Globus pallidus (tissue), 1 donor: Measurements from ENCODE around the gene ITGB4.

Experiments
- DNase-seq: peaks from one replicate; pipeline ENCODE4 v3.0.0-alpha.2; 2015; ENCODE audit warnings: low spot score

ITGB4 gene

DNA sequence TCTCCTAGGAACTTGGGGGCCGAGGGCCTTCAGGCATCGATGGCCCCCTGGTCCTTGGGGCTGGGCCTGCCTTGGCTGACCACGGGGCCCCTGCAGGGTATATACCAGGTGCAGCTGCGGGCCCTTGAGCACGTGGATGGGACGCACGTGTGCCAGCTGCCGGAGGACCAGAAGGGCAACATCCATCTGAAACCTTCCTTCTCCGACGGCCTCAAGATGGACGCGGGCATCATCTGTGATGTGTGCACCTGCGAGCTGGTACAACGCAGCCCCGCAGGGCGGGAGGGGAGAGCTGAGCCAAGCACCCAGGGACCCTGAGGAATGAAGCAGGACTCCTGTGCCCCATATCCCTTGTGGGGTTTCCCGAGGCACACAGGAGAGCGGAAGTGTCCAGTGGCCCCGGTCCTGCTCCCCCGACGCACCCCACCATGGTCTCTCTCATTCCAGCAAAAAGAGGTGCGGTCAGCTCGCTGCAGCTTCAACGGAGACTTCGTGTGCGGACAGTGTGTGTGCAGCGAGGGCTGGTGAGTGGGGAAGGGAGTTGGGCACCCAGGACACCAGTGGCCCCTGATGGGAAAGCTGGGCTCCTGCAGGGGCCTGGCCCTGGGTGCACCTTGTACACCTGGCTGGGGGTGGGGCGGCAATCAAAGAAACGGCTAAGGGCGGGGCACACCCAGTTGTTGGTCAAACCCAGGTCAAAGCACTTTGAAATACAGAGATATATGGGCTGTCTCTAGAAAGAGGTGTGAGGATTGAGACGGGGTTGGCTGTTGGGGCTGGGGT lies 10.6 kb downstream of the ITGB4 start:
- no peak for DNase-seq

DNA sequence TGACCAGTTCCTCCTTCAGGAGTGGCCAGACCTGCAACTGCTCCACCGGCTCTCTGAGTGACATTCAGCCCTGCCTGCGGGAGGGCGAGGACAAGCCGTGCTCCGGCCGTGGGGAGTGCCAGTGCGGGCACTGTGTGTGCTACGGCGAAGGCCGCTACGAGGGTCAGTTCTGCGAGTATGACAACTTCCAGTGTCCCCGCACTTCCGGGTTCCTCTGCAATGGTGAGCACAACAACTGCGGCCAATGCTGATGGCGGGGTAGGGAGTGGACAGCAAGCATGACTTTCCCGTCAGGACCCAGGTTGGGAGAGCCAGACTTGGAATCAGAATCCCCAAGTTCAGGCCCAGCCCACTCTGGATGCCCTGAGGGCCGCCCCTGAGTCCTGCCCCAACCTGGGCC lies 12.2 kb downstream of the ITGB4 start:
- no peak for DNase-seq

DNA sequence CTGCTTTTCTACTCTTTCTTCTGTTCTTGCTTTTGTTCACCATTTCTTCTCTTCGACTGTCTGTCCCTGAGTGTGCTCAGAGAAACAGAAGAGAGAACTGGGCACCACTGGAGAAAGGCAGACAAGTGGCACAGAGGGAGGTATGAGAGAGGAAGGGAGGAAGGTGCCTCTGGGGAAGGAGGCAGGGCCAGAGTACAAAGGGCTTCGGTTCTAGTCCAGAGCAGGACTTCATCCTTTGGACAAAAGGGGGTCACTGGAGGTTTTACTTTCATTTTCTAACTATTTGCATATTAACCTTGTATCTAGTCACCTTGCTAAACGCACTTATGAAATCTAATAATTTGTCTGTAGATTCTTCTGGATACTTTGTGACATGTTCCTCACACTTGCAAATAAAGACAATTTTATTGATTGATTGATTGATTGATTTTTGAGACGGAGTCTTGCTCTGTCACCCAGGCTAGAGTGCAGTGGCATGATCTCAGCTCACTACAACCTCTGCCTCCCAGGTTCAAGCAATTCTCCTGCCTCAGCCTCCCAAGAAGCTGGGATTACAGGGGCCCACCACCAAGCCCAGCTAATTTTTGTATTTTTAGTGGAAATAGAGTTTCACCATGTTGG lies 13.5 kb downstream of the ITGB4 start:
- no peak for DNase-seq

DNA sequence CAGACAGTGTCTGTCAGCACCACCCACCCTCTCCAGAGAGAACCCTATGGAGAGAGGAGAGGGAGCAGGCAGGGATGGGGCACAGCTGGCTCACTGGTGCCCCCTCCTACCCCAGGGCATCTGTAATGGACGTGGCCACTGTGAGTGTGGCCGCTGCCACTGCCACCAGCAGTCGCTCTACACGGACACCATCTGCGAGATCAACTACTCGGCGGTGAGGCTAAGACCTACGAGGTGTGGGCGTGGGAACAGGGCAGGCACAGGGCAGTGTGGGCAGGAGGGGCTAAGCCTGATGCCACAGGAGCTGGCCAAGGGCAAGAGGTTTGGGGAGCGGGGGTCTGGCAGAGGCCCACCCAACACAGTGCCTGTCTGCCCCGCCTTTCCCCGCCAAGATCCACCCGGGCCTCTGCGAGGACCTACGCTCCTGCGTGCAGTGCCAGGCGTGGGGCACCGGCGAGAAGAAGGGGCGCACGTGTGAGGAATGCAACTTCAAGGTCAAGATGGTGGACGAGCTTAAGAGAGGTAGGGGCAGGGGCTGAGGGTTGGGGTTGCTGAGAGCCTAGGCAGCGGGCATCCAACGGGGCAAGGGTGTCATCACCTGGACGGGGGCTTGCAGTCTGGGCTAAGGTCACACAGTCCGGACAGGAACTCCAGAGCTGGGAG lies 15.0 kb downstream of the ITGB4 start:
- no peak for DNase-seq

DNA sequence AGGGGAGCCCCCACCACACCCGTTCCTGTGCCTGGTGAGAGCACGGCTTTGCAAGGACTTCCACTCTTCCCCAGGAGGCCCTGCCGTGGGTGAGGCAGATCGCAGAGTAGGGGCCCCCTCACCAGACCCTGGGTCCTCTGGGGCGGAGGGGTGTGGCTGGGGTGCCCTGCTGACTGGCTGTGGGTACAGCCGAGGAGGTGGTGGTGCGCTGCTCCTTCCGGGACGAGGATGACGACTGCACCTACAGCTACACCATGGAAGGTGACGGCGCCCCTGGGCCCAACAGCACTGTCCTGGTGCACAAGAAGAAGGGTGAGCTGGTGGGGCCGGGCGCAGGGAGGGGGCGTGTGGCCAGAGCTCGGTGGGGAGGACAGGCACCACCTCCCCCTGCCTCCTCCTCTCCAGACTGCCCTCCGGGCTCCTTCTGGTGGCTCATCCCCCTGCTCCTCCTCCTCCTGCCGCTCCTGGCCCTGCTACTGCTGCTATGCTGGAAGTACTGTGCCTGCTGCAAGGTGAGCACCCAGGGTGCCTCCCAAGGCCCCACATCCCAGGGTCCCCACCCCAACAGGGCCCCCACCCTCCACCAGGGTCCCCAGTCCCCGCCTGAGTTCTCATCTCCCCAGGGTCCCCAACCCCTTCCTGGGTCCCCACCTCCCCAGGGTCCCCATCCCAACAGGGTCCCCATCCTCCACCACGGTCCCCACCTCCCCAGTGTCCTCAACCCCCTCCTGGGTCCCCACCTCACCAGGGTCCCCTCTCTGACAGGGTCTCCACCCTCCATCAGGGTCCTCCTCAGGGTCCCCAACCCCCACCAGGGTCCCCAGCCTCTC lies 16.1 kb downstream of the ITGB4 start:
- DNase-seq, result no peak

DNA sequence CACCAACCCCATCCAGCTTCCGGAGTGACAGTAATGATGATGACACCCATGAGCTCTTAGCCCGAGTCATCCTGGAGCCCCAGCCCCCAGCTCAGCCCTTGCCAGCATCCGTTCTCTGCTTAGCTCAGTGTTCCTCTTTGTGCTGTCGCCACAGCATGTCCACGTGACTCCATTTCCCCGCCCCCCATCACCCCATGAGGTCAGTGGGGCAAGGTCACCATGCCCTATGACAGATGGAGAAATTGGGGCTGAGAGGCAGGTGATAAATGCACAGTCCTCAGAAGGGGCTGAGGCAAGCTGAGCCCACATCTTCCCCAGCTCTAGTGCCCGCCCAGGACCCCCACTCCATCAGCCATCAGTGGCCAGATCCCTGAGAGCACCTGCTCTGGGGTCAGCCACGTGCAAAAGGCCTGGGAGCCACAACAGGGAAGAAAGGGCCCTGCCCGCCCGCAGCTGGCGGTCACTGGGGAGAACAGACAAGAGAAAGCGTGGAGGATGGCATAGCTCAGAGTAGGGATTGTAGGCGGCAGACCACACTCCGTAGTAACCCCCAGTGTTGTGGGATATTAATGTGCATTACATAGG lies 17.1 kb downstream of the ITGB4 start:
- DNase-seq, result peak; percentile 59

DNA sequence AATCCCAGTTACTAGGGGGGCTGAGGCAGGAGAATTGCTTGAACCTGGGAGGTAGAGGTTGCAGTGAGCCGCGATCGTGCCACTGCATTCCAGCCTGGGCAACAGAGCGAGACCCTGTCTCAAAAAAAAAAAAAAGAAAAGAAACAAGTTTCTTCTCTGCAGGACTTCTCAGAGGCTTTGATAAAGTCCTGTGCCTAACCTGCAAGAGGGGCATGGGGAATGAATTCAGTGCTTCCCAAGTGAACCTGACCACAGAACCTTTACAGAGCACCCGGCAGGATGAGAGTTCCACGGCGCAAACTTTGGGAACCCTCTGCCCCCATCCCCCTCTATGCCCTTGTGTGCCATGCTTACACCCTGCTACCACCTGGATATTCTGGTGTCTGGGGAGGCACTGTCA lies 17.9 kb downstream of the ITGB4 start:
- no peak for DNase-seq

DNA sequence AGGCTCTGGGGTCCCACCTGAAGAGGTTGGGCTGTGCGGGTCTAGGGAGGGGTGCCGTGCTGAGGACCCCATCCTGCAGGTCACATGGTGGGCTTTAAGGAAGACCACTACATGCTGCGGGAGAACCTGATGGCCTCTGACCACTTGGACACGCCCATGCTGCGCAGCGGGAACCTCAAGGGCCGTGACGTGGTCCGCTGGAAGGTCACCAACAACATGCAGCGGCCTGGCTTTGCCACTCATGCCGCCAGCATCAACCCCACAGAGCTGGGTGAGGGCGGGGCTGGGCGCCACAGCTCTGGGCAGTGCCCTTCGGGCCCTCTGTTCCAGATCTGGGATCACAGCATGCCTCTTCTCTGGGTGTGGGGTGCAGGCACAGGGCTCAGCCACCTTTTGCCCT lies 18.5 kb downstream of the ITGB4 start:
- DNase-seq, result no peak

DNA sequence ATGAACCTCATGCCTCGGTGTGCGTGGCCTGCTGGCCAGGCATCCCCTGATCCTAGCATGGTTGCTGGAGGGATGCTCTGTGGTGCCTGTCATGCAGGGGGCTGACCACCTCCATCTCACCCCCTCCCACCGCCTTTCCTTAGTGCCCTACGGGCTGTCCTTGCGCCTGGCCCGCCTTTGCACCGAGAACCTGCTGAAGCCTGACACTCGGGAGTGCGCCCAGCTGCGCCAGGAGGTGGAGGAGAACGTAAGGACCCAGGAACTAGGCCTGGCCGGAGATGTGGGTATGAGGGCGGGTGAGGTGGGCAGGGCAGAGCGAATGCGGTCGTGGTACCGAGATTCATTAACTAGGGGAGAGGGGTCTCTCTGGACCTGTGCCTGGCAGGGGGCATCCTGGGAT lies 19.0 kb downstream of the ITGB4 start:
- no peak for DNase-seq

DNA sequence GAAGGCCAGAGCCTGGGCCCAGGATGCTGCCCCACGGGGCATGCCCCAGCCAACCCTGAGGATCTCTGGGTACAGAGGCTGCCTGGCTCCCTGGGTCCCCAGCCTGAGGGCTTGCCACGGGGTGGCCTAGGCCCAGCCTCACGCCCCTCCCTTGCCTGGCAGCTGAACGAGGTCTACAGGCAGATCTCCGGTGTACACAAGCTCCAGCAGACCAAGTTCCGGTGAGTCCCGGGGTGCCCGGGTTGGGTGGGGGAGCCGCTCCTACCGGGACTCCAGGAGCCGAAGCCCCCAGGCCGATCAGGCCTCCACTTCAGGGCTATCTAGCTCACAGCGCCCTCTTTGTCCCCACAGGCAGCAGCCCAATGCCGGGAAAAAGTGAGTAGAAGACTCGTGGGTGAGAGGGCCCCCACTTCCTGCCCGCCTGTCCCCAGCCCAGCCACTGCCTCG lies 19.4 kb downstream of the ITGB4 start:
- no peak for DNase-seq

DNA sequence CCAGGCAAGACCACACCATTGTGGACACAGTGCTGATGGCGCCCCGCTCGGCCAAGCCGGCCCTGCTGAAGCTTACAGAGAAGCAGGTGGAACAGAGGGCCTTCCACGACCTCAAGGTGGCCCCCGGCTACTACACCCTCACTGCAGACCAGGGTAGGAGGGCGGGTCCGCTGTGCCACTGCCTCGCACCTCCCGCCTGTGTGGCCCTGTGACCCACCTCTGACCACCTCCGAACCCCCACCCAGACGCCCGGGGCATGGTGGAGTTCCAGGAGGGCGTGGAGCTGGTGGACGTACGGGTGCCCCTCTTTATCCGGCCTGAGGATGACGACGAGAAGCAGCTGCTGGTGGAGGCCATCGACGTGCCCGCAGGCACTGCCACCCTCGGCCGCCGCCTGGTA lies 21.1 kb downstream of the ITGB4 start:
- DNase-seq, result no peak

DNA sequence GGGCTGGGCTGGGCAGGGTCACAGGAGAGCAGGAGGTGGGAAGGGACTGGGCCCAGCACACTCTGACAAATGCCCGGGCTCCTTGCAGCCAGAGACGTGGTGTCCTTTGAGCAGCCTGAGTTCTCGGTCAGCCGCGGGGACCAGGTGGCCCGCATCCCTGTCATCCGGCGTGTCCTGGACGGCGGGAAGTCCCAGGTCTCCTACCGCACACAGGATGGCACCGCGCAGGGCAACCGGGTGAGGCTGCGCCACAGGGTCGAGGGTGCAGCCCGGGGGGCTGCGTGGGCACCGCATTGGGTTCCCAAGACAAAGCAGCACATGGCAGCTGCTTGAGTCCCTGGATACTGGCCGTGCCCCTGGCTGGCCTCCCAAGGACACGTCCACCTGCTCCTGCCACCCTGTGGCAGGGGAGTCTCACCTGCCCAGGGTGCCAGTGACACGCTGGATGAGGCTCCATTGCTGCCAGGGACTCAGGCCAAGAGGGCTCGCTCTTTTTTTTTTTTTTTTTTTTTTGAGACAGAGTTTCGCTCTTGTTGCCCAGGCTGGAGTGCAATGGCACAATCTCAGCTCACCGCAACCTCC lies 22.5 kb downstream of the ITGB4 start:
- no peak for DNase-seq

DNA sequence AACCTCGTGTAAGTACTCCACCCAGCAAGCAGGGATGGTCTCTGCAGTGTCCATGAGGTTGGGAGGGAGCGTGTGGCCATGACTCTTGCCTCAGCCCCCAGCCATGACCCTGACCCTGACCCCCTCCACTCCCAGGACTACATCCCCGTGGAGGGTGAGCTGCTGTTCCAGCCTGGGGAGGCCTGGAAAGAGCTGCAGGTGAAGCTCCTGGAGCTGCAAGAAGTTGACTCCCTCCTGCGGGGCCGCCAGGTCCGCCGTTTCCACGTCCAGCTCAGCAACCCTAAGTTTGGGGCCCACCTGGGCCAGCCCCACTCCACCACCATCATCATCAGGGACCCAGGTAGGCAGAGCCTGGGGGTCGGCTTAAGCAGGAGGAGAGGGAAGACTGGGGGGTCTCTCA lies 27.4 kb downstream of the ITGB4 start:
- no peak for DNase-seq

DNA sequence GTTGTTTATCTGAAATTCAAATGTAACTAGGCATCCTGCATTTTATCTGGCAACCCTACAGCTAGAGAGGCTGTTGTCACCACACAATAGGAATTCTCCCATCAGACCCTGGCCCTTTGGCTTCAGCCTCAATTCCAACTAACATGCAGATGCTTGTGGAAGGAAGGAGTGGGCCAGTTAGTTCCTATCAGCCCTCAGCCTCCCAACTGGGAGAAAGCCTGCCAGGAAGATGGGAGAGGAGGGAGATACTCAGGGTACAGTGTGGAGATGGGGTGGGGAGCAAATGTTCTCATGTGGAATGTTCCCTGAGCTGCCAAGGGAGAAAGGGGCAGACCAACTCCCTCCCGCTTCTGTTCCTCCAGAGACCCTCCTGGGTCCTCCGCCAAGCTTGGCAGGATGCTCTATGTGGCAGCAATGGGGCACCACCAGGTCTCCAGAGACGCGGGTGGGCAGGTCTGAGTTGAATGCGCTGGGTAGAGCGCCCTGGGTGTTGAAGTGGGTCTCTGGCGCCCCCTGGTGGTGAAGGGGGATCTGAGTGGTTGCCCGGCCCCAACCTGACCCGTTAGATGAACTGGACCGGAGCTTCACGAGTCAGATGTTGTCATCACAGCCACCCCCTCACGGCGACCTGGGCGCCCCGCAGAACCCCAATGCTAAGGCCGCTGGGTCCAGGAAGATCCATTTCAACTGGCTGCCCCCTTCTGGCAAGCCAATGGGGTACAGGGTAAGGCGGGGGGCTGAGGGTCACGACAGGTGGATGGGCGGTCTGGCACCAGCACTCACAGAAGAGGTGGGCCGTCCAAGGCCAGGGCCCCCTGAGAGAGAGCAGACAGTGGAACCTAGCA lies 28.5 kb downstream of the ITGB4 start:
- DNase-seq, result peak; percentile 80

DNA sequence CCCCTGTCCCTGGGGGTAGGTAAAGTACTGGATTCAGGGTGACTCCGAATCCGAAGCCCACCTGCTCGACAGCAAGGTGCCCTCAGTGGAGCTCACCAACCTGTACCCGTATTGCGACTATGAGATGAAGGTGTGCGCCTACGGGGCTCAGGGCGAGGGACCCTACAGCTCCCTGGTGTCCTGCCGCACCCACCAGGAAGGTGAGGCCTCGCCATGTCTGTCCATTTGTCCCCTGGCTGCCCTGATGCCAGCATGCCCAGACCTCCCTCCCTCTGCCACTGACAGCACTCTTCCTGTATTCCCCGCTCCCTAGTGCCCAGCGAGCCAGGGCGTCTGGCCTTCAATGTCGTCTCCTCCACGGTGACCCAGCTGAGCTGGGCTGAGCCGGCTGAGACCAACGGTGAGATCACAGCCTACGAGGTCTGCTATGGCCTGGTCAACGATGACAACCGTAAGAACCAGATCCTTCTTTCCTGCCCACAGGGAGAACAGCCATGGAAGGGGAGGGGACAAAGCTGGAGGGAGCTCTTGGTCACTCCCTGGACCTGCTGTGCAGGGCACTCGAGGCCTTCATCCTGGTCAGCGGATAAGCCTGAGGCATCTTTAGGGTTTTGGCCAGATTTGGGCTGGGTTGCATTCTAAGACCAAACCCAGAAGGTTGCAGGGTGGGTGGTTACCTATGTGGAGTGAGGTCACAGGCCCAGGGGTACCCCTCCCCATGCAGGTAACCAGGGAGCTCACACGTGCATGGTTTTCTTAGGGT lies 29.6 kb downstream of the ITGB4 start:
- no peak for DNase-seq

DNA sequence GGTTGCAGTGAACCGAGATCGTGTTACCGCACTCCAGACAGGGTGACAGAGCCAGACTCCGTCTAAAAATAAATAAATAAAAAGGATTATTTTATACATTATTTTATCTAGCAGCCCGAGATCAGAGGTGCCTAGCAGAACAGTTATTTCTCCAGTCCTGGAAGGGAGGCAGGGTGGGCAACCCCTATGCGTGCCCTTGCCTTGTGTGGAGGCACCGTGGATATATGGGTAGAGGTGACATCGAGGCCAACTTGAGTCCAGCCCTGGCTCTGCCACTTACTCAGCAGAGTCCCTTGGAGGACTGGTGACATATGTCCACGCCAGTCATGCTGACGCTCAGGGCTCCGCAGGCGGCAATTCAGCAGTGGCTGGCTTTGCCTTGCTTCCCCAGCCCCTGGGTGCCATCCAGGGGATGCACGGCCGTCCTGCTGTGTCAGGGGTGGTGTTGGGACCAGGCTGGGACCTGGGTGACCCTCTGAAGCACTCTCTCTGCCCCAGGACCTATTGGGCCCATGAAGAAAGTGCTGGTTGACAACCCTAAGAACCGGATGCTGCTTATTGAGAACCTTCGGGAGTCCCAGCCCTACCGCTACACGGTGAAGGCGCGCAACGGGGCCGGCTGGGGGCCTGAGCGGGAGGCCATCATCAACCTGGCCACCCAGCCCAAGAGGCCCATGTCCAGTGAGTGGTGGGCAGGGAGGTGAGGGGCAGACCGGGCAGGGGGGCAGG lies 30.6 kb downstream of the ITGB4 start:
- DNase-seq, result no peak

DNA sequence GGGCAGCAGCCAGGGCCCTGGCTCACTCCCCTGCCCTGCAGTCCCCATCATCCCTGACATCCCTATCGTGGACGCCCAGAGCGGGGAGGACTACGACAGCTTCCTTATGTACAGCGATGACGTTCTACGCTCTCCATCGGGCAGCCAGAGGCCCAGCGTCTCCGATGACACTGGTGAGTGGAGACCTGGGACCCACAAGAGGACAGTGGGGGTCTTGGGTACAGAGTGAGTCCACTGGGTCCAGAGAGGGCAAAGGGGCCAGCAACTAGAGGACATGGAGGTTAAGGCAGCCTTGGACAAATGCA lies 31.1 kb downstream of the ITGB4 start:
- DNase-seq, result no peak

DNA sequence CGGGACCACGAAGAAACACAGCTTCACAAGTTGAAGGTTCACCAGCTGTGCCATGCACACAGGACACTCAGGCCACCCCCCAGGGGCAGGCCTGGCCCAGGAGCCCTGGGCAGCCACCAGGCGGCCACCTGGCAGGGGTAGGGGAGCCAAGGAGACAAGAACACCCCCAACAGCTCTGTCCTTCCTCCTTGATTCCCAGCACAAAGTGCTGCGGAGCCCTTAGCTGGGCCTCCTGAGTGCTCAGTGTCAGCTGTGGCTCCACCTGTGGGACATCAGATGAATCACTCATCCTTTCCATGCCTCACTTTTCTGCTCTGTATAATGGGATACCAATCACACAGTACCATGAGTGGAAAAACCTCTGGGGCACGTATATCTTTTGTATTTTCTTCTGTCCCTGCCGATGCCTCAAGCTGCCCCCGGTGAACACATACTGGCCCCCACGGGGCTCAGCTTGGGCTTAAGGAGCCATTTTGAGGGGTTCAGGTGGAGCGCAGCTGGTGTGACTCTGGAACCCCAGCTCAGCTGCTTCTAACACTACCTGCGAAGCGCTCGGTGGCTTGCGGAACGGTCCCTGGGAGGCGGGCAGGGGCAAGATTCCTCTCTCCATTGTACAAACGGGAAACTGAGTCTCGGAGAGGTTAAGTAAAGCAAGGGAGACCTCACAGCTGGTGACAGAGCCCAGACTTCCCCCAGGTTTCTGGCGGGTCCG lies 31.7 kb downstream of the ITGB4 start:
- no peak for DNase-seq
